Right forelimb (tissue), 1 donor: ENCODE results near the gene TLX2.

ENCODE experiments used
- DNase-seq: peaks from one replicate; pipeline ENCODE4 v3.0.0-alpha.2; 2018

Gene TLX2

DNA sequence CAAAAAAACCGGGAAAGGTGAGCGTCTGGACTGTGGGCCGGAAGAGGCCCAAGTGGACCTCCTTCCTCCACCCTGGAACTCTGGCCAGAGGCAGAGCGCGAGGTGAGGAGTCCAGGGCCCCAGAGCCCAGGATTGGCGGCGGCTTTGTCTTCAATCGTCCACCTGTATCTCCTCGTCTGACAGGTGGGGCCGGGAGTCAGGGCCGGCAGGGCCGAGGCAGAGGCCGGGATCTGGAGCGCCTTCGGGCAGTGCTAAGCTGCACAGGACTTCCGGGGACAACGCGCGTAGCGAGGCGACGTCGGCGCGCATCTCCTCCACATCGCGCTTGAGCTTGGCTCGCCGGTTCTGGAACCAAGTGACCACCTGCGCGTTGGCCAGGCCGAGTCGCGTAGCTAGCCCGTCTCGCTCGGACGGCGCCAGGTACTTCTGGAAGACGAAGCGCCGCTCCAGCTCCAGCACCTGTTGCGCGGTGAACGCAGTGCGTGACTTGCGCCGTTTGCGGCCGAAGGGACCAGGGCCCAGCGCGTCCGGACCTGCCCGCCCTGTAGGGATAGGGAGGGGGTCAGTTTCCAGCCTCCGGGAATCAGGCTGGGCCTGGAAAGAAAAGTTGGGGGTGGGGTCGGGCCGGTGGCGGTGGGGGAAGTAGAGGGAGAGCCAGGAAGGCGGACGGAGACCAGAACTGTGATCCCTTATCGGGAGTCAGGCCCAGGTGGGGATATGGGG lies 16.3 kb upstream of the TLX2 start:
- DNase-seq = peak; percentile 53

DNA sequence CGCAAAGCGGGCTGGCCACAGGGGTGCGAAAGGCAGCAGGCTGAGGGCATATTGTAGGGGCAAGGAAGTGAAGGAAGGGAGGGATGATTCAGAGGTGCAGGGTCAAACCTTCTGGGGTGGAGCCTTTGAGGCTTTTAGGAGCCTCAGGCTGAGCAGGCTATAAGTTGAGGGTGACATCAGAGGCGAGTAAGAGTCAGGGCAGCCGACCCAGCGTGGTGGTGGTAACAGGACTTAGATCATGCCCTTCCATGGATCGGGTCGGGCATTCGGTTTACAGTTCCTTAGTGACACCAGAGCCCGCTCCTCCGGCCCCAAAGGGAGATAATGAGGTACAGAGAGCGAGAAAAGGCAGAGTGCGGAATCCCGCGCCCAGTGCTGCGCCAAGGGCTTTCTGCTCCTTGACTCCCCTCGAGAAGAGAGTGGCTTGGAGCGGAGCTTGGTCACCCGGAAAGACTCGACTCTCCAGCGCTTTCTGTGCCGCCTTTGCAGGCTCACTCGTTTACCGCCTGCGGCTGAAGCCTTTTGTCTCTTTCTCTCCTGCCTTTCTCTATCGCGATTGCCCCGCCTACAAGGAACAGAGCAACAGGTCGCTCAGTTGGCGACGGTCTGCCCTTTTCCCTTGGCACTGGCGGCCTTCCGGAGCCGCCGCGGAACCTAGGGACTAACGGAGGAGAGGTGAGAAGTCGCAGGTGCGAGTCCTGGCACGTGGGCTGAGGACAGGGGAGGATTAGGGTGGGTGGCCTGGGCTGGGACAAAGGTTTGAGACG lies 15.6 kb upstream of the TLX2 start:
- DNase-seq = peak; percentile 58

DNA sequence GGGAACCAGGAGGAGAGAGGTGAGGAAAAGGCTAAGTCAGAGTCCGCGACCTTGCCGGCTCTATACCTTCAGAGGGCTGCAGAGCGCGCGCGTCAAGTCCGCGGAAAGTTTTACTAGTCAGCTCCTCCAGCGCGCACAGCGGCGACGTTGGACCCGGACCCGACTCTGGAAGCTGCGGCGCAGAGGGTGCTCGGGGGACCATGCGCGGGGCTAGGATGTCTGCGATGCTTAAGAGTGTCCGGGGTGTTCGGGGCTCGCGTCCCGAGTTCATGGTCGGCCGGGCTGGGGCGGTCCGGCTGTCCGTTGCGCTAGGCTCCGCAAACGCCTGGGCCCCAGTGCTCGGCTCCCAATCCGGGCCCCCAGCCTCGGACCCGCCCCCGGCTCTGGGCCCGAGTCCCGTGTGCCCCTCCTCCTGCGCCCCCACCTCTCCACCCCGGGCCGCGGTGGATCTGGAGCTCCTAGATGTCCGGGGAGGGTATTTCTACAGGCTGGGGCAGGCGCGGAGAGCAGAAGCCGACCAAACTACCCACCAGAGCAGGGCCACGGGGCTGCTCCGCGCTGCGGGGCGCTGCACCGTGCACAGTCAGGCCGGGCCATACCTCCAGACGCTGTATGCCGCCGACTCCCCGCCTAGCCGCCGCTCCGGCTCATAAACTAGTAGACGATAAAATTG lies 14.8 kb upstream of the TLX2 start, which contains the start of gene LBX2:
LBX2 (minus strand) TSS at position 337 of the 673 bp plus-strand sequence; CDS start at position 271, 66 bp downstream.
- peak; percentile 67 for DNase-seq

DNA sequence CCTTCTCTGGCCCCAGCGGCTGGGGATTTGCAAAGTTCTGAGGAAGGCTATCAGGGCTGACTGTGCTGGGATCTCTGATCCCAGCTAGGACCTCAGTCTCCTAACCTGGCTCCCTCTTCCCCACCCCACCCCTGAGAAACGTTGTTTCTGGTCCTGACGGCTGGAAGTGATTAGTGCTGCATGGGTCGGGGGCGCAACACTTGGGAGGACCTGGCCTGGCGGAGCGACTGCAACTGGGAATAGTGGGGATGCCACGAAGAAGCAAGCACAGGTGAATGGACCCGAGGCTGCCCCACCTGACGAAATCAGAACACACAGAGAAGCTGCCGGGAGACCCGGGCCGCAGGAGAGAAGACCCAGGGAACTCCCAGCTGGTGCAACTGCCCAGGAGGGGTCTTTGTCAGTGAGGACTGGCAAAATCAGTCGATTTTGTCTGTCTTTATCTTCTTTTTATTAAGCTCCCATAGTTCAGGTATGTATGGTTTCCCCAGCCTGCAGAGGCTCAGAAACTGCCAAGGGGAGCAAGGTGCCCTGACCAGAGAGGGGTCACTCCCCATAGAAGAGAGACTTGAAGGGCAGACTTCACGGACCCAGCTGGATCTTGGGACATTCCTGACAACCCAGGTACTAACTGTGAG lies 14.2 kb upstream of the TLX2 start:
- DNase-seq = no peak

DNA sequence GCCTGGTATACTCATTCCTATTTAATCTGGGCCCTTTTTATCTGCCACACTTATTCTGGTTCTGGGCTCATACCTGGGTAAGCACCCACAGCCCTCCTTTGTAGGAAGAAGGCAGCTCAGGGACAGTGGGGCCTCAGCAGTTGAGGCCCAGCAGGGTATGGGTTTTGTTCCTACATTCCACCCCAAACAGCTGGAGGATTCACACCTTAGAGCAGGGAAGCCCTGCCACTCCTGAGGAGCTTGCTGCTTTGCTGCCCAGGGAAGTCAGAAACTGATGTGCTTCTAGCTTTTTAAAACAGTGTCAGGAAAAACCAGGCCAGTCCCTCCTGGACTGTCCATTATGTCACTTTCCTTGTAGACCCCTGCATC lies 13.7 kb upstream of the TLX2 start:
- DNase-seq = no peak

DNA sequence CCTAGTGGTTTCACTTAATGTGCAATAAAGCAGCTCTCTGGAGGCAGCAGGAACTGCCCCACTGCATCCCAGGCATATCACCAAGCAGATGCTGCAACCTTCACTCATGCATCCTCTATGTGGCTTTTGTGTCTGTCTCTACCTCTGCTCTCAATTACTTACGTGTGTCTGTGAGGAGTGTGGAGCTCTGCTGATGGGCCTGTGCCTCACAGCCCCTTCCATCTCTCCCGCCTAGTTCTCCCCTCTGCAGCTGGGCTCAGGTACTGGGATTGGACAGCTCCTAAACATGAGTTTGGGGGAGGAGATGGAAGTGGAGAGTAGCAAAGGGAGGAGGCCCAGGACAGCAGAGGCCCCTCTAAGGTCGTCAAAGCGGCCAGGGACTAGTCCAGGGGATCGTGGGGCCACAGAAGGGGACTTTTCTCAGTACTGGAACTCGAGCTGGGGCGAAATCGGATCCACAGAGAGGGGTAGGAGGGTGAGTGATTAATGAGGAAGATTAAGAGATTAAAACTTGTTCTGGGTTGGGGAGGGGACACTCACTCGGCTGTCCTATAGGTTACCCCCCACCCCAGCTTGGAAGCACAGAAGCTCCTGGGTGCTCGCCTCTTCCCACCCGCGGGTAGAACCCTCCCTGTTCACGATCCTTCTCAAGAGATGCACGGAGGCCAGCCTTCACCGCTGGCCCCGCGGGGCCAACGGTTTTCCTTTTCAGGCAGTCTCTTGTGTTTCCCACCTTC lies 12.7 kb upstream of the TLX2 start:
- DNase-seq = peak; percentile 48

DNA sequence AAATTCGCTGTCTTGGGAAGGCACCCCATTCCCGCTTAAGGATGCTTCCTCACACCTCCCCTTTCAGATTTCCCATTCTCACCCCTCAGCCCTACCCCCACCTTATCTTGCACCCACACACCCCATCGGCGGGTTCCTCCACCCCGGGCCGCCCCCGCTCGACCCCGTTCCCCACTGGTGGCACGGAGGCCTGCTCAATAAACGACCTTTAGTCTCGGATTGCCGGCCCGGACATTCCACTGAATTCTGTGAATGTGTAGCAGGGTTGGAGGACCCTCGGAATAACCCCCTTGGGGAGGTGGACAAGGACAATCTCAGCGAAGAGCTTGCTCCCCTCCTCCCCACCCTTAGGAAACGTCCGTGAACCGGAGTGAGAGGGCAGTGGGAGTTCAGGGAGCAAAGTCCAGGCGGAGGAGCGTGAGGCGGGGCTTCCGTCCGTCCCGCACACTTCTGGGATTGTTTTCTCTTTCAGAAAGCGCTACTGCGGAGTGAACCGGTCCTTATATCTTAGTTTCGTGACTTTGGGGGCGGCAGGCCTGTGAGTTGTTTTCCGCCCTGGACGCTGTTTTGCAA lies 12.0 kb upstream of the TLX2 start:
- DNase-seq = no peak

DNA sequence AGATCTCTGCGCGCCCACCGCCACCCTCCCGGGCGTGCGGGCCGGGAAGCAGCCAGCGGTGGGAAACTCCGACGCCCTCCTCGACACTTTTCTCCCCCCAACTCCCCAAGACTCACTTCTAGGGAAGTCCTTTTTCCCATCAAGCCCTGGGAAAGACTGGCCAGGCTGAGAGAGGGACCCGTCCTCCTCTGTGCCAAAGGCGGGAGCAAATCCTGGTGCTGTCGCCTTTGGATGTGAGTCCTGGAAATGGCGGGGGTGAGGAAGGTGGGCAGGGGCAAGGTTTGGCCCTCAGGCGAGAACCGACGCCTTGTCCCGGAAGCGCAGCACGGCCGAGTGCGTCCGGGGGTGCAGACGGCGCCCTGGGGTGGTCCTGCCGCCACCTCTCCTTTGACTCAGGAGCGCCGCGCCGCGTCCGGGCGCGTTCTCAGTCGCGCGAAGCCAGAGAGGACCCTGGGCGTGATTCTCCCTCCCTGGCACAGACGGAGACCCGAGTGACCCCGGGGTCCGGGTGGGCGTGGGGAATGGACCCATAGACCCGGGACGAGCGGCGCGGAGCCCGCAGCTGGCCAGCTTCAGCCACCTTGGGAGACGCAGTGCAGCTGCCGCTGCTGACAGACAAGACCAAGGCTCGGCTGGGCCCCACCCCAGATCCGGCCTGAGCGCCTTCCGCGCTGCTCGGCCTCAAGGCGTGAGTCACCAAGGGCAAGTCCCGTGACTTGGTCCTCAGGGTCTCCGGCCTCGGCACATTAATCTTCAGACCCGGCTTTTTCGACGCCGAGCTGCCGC lies 11.3 kb upstream of the TLX2 start:
- DNase-seq = peak; percentile 80

DNA sequence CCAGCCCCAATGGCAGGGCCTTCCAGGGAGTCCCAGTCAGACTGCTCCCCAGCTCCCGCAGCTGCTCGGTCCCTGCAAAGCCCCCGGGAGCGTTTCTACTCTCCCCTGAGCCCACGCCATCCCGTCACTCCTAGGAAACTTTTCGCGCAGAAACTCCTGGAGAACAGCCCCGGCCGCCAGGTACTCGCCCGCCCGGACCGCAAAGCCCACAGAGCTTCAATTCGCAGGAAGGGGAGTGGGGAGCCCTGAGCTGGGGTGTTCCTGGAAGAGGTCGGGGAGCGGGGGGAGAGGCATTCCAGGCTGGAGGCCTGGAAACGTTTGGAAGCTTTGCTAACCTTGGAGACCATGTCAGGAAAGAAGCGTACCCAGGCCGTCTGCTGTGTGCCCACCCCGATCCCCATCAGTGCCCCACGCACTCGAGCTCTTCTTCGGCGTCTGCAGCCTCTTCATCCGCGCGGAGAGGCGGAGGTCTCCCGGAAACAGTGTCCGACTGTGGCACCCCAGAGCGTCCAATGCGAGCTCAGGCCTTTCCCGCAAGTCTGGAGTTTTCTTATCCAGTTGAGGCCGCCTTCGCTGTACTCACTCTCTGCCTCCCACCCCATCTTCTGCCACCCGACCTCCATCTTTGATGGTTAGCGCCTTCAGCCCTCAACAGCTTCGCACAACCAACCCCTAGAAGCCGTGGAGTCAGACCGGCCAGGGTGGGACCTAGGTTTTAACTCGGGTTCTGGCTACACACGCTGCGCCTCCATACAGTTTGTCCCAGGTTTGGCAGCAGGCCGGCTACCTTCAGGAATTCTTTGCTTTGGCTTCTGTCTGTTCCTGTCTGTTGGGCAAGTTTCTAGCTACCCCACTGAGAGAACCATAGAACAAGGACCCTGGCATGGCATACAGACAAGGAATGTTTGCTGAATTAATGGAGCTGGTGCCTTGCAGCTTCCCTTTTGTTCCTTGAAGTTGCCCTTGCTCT lies 10.5 kb upstream of the TLX2 start:
- peak; percentile 49 for DNase-seq

DNA sequence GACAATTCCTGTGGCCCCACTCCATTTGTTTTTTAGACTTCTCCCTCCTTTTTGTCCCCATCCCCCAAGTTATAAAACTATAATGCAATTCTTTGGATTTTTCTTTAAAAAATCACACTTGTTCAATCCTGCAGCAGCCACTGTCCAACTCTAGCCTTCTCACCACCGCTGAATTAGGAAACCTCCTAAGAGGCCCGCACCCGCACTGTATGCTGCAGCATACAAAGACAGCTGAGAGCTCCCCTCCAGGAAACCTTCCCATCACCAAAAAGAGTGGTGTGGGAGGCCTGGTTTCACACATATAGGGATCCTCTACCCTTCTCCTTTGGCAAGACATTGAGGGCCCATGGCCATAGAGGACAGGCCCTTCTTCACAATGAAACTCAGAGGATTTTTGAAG lies 9.7 kb upstream of the TLX2 start:
- no peak for DNase-seq

DNA sequence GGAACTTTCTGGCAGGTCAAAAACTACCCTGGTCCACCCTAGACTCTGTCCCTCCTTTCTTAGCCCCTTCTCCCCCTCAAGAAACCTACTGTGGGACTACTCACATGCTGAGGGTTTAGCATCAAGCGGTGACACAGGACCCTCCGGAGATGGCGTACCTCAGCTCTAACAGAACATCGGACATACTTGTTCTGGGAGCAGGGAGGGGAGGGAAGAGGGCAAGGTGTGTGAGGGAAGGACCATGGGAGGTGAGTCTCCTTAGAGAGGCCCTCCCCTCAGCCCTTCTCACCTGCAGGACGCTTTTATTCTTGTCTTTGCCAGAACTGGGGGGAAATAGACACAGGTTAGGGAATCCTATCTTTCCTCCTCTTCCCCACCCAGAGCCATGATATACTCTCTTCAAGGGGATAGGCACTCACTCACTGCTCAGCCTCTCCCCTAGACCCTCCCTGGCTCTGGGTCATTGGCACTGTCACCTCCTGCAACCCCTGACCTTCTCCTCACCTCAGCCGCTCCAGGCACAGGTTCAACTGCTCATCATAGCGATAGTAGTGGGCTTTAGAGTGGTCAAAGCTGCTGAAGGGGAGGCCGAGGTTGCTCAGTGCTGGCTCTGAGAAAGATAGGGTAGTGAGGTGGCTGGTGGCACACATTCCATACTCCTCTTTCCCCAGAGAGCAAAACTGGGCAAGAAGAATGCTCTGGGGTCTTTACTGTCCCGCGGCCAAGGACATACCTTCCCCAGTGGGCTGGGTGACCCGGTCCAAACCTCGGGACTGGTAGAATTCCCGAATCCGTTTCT lies 8.6 kb upstream of the TLX2 start:
- DNase-seq = no peak

DNA sequence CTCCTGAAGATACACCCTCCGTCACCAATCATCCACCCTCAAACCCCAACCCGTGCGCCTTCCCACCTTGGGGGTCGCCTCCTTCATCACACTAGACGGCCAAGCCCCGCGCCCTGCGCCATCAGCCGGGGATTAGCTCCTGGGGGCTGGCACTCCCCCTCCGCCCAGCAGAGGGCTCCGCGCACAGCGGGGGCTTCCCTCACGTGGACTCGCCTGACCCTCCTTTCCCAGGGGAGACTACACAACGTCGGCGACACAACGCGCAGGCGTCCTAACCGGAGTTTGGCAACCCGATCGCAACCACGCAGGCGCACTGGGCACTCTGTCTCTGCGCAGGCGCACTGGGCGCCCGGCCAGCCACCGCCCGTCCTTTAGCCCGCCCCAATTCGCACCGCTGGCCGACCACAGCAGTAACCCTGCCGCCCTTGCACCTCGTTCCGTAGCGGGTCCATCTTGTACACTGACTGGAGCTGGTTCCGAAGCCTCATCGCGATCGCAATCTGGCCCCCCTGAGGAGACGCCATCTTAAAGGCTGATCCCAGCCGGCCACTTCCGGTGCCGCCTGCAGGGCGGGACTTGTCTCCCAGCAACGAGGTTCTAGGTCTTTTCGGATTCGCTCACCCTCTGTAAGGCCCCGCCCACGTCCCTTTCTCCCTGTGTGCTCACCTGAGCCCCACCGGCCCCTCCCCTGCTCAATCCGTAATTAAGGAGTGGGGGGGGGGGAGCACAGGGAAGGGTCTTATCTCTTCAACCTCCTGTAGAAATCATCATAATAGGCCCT lies 6.9 kb upstream of the TLX2 start, which contains the start of gene PCGF1:
PCGF1 (minus strand) TSS at position 551 of the 781 bp plus-strand sequence; CDS start at position 524, 27 bp downstream.
- peak; percentile 99 for DNase-seq

DNA sequence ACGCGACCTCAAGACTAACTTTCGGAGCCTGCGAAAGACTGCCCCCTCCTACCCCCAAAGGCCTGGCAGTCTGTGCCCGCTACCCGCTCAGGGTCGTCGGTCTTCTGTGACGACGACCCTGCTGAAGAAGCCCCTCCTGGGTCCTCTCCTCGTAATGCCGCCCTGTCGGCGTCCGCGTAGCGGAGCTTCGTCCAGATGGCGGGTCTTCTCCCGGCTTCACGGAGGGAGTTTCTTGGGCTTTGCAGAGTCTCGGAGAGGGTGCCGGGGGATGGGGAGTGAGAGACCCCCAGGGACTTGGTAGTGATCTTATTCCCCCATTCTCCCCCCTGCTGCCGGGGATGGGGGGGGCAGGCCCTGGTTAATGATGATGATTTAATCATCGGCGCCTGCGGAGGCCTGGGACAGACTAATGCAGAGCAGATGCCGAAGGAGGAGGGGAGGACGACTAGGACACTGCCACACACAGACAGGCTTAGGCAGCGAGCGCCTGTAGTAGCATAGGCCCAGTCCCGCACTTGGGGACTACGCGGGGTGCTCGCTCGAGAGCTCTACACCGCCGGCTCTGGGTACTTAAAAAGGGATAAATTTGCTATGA lies 6.2 kb upstream of the TLX2 start:
- peak; percentile 67 for DNase-seq

DNA sequence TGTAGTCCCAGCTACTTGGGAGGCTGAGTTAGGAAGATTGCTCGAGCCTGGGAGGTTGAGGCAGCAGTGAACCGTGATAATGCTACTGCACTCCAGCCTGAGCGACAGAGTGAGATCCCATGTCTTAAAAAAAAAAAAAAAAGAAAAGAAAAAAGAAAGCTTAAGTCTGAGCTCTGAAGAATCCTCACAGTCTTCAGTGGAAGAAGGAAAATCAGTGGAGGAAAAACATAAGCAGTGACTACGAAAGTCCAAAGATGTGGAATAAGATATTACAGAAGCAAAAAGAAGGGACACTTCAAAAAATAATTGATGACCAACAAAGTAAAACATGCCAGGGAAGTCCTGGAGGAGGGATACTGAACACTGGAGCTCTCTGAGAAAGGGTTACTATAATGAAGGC lies 4.0 kb upstream of the TLX2 start:
- no peak for DNase-seq

DNA sequence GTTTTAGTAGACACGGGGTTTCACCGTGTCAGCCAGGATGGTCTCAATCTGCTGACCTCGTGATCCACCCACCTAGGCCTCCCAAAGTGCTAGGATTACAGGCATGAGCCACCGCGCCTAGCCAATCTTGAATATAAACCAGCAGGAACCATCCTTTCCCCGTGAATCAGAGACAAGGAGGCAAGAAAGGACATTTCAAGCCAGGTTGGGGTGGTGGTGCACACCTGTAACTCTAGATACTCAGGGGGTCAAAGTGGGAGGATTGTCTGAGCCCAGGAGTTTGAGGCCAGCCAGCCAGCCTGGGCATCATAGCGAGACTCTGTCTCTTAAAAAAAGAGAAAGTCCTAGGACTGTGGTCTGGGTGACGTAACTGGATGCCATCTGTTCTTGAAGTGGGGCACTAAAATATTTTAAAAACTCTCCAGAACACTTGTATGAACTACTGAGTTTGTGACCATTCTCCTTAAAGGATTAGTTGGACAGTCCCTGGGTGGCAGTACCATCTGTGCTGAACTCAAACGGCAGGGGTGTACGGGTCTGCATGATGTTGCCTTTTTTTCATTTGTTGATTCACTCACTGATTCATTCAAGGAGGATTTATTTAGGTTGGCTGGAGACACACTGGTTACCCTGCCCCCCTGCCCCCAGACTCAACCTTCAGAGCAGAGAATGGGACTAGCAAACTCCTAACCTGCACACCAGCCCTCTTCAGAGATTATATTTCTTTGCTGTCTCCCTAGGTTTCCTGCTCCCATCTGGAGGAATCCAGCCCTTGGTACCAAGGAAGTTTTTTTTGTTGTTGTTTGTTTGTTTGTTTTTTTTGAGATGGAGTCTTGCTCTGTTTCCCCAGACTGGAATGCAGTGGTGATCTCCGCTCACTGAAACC lies 2.9 kb upstream of the TLX2 start:
- DNase-seq = no peak

DNA sequence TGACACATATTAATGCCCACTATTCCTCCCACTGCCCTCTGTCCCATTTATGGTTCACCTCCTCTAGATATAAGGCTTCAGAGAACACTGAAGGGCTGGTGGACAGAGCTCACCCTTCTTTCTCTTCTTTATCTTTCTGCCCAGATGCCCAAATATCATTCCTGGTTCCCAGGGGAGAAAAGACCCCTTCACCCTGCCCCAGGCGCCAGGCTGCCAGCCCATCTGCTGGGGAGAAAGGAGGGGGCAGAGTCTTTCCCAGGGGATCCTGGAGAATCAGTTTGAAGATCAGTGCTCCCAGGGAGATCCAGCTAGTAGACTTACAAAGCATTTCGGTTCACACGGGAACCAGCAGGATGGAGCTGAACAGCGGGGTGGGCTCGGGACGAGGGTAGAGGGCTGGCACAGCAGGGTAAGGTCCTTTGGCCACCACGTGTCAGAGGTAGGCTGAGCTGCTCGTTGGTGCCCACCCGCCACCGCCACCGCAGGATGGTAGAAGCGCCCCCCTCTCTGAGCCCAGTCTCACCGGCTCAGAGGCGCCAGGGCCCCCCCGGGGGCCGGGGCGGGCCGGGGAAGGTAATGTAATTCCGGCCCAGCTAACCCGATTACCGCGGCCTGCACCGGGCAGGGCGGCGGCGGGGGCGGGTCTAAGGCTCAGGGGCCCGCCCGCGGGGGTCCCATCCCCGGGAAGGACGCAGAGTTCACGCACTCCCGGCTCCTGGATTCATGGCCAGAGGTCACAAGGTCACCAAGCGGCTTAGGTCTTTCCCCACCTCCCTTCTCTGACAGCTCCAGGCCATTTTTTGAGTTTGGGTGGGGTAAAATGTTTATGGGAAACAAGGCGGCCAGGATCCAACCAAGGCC lies 1.3 kb upstream of the TLX2 start:
- DNase-seq = no peak
